HG03457 (cell line): Measurements from ENCODE around the gene FCER1G.
"Not testable (repeated sequence)": the region's sequence is repeated elsewhere in the genome, so short reads cannot be mapped to it uniquely, and the experiment has no call there.

Source experiments
- ATAC-seq: cut with Tn5 transposase; IDR thresholded peaks from one replicate; pipeline ENCODE4 v1.9.1; 2021; ENCODE audit warnings: moderate number of reproducible peaks; ENCODE audit not compliant: unreplicated experiment

FCER1G gene

DNA sequence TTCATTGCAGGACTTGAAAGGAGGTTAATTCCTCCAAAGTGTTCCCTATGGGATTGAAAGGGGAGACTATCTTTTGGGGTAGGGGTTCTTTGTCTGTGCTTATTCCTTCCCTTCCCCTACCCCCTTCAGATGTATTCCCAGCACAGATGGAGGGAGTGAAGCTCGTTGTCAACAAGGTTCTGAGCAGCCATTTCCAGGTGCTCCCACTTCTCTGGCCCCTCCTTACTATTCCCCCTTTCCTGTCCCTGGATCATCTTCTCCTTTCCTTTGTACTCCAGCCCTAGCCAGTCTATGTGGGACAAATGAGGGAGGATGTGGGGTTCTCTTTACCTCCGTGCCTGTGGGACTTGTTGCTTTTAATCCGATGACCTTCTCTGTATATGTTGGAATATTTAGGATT lies 11.7 kb downstream of the FCER1G start:
- no peak for ATAC-seq

DNA sequence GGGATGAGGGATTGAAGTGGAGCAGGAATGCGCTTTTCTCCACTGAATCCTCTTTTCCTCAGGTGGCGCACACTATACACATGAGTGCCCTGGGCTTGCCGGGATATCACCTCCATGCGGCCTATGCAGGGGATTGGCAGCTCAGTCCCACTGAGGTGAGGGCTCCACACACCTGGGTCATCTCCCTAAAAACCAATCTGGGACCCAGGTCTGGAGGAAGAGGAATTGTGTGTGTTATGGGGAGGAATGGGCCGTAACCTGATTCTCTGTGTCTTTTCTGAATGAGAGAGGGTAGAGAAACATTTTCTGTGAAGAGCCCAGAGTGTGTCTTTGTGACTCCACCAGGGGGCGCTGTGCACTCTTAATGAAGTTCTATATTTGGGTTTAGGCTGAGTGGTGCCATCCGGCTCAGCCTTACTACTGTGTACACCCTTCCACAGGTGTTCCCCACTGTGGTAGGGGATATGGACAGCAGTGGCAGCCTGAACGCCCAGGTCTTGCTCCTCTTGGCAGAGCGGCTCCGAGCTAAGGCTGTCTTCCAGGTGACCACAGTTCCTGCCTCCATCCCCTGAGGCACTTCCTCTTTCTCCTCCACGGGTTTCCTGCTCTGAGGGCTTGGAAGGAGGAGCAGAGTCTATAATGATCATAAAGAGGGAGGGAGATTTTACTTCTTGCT lies 12.2 kb downstream of the FCER1G start:
- no peak for ATAC-seq

DNA sequence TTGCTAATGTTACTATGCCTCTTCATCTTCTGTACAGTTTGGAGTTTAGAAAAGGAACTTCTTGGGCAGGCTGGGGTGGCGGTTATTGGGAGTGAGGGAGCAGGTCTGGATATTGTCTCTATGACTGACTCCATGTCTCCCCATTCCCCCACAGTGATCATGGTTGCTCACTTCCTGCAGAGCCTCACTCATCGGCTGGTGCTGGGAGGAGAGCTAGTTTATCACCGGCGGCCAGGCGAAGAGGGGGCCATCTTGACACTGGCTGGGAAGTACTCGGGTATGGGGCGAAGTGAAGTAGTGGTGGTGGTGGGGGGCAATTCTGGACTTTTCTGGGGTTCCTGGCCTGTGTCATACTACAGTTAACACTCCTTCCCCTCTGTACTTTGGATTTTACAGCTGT lies 12.9 kb downstream of the FCER1G start:
- ATAC-seq: no peak

DNA sequence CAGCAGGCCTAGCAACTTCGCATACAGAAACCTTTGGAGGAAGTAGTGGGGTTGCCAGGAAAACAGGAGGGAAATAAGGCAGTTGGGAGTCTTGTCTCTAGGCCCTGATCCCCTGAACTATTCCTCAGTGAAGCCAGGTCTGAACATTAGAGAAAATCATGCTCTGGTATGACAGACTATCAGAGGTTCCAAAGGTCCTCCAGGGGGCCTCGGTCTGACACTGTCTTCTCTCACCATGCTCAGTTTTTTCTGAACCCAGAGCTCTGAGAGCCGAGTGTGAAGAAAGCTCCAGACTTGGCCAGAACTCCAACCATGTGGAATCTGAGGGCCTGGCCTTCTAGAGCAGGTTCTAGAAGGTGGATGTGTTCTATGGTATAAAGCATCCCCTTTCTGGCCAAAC lies 14.8 kb downstream of the FCER1G start:
- ATAC-seq: no peak

DNA sequence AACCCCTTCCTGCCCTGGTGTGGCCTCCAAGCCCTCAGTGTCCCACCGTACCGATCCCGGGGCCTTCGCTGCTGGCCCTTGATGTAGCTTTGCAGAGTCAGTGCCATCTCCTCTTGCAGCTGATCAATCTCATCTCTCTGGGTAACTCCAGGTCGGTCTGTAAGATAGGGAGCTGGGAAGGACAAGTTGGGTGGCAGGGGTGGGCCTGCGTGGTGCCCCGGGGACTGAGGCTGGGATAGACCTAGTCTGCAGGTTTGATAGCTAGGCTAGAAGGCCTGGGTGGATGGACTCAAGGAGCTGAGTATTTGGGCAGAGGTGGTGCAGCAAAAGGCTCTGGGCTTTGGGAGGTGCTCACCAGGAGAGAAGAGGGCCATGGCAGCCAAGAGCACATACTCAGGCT lies 15.7 kb downstream of the FCER1G start:
- ATAC-seq: no peak

DNA sequence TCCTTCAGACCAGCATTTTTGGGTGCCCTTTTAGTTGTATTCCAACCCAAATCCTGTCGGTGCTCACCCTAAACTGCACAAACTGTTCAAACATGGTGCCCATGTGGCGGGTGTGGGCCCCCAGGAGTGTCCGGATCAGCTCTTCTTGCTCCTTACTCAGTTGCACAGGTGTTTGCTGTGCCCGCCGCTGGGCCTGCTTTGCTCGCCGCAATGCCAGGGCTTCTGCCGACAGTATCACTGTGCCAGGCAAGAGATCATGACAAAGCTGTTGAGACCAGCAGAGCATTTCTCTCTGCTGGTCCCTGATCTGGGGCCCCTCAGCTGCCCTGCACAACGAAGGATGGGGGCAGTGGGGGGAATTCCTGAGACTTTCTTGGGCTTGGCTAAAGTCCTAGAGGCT lies 18.0 kb downstream of the FCER1G start:
- ATAC-seq: no peak

DNA sequence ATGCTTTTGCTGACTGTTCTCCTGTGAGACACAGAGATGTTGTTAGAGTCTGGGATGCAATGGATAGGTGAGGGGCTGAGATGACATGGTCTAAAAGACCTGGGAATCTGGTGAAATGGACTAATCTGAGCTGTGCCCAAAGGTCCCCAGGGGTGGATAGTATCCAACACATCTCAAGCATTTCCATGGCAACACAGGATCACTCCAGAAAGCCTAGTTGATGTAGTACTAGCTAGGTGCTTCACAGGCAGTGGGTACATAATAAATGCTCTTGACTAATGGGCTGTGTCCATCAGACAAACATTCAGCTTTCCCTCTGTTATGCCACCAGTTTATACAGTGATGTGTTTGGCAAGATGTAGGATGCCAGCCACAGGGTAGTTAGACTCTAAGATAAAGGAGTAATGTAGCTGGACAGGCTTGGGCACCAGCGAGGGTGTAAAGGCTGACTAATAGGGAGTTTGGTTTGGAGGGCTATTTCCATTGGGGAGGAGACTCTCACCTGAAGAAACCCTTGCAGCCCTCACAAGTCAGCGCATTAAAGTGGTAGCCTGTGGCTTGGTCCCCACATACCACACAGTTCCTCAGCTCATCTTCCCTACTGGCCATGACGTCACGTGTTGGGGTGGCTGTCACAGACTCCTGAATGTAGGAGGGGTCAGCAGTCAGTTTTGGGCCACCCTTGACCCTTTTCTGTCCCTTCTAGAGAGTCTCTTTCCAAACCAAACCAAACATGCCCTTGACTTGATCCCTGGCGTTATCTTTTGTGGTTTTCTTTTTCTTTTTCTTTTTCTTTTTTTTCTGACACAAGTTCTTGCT lies 21.1 kb downstream of the FCER1G start:
- no peak for ATAC-seq

DNA sequence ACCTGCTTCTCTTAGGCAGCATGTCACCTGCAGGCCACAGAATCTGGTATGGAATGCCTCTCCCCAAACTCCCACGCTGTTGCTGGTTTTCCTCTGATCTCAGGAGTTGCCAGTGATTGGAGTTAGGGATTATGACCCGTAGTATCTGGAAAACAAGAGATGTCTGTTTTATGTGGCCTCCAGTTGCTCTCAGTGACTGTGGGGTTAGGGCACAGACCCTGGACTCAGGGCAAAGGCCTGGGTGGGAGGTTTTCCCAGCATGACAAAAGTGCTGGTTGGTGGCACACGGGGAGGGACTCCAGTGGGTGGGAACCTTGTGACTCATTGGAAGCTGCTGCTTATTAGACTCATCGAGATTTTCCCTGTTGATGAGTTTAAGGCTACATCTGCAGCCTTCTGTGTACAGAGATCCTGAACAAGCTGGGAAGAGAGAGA lies 23.0 kb downstream of the FCER1G start, which contains the start of gene NR1I3:
NR1I3 (minus strand) TSS at position 165 of the 435 bp plus-strand sequence. CDS start 1,638 bp downstream, outside the sequence.
- ATAC-seq: no peak

DNA sequence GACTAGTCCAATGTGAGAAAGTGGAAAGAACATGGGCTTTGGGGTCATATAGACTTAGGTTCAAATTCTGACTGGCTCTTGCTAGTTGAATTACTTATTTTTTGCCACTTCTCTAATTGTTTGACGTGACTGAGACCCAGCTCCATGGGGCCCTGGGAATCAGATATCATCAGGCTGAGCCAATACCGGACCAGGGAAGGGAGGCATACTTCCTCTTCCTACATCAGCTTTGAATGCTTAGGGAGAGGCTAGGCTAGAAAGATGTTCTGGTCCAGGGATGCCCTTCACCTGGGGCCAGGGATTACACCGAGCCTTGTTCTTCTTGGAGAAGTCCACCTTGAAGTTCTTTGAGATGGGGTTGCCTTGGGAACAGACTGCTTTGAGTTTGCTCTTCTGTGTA lies 26.6 kb downstream of the FCER1G start:
- ATAC-seq: no peak

DNA sequence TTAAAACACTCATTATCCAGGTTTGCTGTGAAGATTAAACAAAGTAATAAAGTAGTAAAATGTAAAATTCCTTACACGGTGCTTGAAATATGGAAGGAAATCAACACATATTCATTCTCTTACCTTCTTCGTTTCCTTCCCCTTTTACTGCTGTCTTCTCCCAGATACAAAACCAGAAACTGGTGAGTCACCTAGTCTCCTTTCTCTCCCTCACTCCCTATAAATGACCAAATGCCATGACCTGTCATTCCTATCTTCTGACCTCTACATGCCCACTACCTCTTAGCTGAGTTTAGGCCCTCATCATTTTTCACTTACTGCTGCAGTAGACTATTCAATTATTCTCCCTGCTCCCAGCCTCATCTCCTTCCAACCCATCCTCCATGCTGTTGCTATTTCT lies 27.2 kb downstream of the FCER1G start:
- ATAC-seq: no peak

DNA sequence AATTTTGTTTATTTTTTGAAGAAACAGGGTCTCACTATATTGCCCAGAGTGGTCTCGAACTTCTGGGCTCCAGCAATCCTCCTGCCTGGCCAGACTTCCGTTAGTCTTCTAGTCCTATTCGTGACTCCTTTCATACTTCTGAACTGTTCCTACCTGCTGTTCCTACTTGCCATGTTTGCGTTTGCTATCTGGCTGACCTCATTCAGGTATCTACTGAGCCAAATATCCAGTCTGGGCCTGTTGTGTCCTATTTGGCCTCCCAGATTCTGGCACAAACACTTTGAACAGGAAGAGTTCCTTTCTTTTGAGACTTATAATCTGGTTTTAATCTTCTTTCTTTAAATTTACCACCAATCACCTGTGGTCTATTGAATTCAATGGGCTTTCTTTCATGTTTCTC lies 29.8 kb downstream of the FCER1G start:
- ATAC-seq: no peak

DNA sequence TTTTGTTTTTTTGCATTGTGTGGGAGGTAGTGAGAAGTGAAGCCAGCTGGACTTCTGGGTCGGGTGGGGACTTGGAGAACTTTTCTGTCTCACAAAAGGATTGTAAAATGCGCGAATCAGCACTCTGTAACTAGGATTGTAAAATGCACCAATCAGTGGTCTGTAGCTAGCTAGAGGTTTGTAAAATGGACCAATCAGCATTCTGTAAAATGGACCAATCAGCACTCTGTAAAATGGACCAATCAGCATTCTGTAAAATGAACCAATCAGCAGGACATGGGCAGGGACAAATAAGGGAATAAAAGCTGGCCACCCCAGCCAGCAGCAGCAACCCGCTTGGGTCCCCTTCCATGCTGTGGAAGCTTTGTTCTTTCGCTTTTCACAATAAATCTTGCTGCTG lies 35.0 kb downstream of the FCER1G start:
- ATAC-seq: not testable (repeated sequence)

DNA sequence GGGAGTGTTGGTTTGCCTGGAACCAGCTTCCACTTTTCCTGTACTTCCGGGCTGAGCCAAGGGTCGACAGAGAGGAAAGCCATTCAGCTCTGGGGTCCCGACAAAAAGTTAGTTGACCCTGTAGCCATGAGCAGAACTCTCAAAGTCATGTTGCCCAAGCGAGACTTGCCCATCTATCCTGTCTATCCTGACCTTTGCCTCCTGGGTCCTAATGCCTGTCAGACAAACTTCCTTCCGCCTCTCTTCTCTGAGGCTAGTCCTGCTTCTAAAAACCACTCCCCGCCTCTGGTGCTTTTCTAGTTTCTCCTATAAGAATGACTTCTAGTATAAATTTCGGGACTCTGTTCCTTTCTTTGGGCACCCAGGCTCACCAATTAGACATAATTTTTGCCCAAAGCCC lies 35.7 kb downstream of the FCER1G start:
- no peak for ATAC-seq

DNA sequence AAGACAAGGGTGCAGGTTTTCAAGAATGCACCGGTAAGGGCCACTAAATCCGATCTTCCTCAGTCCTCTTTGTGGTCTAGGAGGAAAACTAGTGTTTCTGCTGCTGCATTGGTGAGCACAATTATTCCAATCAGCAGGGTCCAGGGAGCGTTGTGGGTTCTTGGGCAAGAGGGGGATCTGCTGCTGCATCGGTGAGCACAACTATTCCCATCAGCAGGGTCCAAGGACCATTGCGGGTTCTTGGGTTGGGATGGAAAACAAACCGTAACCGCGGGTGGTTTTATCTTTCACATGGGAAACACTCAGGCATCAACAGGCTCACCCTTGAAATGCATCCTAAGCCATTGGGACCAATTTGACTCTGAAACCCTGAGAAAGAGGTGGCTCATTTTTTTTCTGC lies 36.5 kb downstream of the FCER1G start:
- no peak for ATAC-seq

DNA sequence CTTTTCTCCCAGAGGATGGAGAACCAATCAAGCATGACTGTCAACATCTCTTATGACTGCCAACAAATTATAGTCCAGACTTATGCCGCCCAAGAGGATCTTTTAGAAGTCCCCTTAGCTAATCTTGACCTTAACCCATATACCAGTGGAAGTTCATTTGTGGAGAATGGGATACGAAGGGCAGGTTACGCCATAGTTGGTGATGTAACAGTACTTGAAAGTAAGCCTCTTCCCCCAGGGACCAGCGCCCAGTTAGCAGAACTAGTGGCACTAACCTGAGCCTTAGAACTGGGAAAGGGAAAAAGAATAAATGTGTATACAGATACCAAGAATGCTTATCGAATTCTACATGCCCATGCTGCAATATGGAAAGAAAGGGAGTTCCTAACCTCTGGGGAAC lies 40.2 kb downstream of the FCER1G start:
- ATAC-seq: not testable (repeated sequence)

DNA sequence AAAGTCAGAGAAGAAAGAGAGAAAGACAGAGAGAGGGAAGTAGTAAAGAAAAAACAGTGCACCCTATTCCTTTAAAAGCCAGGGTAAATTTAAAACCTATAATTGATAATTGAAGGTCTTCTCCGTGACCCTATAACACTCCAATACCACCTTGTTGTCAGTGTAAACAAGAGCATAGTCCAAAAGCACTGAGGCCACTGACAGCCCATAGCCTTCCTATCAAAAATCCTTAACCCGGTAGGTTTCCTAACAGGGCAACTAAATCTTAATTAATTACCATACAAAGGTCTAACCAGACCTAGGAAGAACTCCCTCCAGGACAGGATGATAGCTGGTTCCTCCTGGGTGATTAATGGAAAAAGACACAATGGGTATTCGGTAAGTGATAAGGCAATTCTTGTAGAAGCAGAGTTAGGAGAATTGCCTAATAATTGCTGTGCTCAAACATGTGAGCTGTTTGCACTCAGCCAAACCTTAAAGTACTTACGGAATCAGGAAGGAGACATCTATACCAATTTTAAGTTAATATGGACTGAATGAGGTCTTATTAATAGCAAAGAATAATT lies 40.9 kb downstream of the FCER1G start:
- not testable (repeated sequence) for ATAC-seq

DNA sequence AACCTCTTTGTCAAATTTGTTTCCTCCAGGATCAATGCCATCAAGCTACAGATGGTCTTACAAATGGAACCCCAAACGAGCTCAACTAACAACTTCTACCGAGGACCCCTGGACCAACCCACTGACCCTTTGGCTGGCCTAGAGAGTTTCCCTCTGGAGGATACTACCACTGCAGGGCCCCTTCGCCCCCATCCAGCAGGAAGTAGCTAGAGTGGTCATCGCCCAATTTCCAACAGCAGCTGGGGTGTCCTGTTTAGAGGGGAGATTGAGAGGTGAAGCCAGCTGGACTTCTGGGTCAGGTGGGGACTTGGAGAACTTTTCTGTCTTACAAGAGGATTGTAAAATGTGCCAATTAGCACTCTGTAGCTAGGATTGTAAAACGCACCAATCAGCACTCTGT lies 42.0 kb downstream of the FCER1G start:
- not testable (repeated sequence) for ATAC-seq

DNA sequence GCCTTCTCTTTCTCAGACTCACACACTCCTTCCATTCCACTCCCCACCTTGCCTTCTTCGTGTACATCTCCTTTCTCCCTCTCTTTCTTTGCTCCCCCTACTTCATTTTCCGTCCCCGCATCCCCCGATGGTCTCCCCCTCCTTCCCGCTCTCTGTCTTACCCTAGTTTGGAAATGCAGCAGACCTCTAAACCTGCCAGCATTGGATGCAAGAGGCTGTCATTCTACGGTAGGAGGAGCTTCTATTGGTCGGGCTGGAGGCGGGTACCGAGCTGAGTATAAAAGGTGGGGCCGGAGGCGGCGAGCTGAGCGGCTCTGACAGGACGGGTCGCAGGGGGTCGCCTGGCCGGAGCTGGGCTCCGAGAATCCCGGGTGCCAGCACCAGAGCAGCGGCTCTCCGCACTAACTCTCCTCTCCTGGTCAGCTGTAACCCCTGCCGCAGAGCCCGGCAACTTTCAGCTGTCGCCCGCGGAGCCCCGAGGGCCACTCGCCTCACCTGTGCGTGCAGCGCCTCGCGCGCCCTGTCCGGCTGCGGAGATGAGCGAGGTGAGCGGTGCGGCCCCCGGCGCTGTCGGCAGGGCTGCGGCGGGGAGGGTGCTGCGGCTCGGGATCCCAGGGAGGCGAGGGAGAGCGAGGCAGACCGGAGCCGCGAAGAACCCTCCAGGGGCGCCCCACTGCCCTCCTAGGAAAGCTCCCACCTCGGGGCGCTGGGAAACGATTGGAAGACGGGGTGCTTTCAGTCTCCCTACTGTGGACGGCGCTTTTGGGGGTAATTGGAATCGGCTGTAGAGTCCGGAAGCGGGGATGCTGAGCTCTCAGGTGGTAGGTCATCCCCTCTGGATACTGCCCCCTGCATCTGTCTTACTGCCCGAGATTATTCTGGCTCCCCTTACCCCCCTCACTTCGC lies 43.6 kb downstream of the FCER1G start, which contains the start of gene PCP4L1:
PCP4L1 (plus strand) TSS at position 307 of the 906 bp plus-strand sequence; CDS start at position 537, 230 bp downstream.
- ATAC-seq: no peak

DNA sequence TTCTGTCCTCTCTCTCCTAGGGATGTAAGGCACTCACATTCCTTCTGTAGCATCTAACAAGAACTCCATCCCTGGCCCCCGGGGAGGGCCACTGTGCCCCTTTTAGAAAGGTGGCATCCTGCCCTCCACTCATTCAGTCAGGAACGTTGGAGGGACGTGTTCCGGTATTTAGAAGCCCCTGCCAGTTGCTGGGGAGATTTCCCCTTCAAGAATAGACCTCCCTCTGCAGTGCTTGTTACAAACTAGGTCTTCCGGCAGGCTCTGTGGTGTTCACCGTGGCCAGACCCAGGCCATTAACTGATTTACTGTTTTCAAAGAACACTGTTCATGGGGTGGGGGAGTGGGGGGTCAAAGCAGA lies 44.2 kb downstream of the FCER1G start:
- ATAC-seq: no peak

DNA sequence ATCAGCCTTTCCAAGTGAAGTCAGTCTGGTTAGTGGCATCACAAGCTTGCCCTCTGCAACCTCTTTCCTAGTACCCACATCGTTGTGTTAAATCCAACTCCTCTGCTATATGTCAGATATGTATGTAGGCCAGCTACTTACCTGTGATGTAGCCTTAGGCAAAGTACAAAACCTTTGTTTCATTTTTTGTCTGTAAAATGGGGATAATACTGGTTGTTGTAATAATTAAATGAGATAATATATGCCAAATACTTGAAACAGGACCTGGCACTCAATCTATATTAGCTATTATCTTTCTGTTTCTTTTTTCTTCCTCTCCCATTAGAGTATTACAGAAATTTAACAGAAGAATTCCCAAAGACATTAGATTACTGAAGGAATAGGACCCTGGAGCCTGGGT lies 44.7 kb downstream of the FCER1G start:
- ATAC-seq: no peak
